Stimulated activated CD8-positive, alpha-beta memory T cell treated with anti-CD3 and anti-CD28 coated beads, Interleukin-7, amount 100 ng/mL, for 1 hour (primary cell): ENCODE results near the gene ATP9B.
"Not testable (repeated sequence)": the region's sequence is repeated elsewhere in the genome, so short reads cannot be mapped to it uniquely, and the experiment has no call there.

Source experiments
- DNase-seq, 2 donors: peaks; one replicate each; pipeline ENCODE4 v3.0.0-alpha.2; 2020; ENCODE audit warnings: low read depth in 2 of 2

Gene ATP9B

GRCh38 chr18:79283929-79284328, 214.7 kb downstream of the ATP9B start:
- no peak for DNase-seq

DNA sequence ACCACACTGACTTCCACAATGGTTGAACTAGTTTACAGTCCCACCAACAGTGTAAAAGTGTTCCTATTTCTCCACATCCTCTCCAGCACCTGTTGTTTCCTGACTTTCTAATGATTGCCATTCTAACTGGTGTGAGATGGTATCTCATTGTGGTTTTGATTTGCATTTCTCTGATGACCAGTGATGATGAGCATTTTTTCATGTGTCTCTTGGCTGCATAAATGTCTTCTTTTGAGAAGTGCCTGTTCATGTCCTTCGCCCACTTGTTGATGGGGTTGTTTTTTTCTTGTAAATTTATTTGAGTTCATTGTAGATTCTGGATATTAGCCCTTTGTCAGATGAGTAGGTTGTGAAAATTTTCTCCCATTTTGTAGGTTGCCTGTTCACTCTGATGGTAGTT, 216.0 kb downstream of the ATP9B start:
- not testable (repeated sequence) for DNase-seq

DNA sequence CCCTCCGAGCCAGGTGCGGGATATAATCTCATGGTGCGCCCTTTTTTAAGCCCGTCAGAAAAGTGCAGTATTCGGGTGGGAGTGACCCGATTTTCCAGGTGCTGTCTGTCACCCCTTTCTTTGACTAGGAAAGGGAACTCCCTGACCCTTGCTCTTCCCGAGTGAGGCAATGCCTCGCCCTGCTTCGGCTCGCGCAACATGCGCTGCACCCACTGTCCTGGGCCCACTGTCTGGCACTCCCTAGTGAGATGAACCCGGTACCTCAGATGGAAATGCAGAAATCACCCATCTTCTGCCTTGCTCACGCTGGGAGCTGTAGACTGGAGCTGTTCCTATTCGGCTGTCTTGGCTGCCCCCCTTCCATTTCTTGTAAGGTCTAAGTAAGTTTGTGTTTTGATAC, 221.2 kb downstream of the ATP9B start:
- not testable (repeated sequence) for DNase-seq

GRCh38 chr18:79290876-79291275, 221.7 kb downstream of the ATP9B start:
- DNase-seq: no peak

GRCh38 chr18:79294235-79294634, 225.0 kb downstream of the ATP9B start:
- no peak for DNase-seq

- DNase-seq: no peak
Observed at GRCh38 chr18:79299272-79299671, 230.1 kb downstream of the ATP9B start.

GRCh38 chr18:79299711-79300110, 230.5 kb downstream of the ATP9B start:
- DNase-seq: no peak

- DNase-seq: no peak
Observed at GRCh38 chr18:79300413-79300812, 231.2 kb downstream of the ATP9B start.

DNA sequence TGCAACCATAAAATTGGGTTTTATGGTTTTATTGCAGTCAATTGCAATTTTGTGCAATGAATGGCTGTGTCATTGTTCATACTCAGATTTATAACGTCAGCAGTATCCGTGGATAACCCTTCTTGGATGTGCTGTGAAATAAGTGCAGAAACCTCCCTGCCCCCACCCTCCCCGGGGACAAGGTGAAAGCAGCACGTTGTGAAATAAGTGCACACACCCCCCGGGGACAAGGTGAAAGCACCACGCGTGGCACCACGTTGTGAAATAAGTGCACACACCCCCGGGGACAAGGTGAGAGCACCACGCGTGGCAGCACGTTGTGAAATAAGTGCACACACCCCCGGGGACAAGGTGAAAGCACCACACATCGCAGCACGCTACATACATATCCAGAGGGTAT, 232.9 kb downstream of the ATP9B start:
- no peak for DNase-seq

GRCh38 chr18:79305911-79306310, 236.7 kb downstream of the ATP9B start:
- DNase-seq: no peak

DNA sequence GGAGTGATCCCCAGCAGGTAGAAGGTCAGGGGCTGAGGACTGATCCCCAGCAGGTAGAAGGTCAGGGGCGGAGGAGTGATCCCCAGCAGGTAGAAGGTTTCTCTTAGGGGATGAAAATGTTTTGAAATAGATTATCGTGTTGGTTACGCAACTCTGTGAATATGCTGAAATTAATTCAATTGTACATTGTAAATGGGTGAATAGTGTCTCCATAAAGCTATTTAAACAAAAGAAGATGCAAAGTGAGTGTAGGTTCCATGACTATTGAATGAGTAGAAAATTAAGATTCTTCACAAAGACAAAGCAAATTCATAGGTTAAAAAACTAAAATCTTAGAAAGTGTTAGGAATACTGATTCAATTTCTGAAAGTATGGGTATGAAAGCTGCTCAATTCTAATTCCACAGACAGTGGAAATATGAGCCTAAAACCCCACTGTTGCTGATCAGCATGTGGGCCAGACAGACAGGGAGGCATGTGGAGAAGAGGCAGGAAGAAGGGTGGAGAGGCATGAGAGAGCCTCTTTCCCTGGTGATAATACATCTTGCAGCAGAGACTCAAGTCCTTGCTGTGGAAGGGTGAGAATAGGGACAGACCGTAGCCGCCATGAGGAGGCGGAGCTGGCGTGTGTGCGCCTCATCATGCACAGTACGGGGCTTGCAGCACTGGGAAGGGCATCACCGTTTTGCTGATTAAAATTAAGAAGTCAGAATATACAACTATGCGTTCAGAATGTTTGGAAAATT, 240.6 kb downstream of the ATP9B start:
- DNase-seq: no peak

GRCh38 chr18:79314838-79315388, 245.7 kb downstream of the ATP9B start:
- no peak for DNase-seq

DNA sequence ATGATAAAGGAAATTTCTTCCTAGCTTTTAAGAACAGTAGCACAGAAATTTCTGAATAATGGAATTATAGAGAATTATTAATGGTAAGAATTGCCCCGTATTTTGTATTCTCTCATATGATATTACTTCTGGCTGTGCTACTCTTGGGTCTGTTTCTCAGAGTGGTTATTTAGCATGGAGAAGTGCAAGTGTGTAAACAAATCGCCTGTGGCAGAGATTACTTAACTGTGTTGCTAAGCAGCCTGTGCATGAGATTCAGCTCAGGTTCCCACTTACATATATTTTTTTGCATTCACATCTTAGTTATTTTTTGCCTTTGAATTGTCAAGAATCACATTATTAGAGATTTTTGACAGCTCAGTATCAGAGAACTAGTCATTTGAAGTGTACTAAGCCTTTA, 246.4 kb downstream of the ATP9B start:
- DNase-seq: no peak

- DNase-seq: no peak
Observed at GRCh38 chr18:79317703-79318102, 248.5 kb downstream of the ATP9B start.

GRCh38 chr18:79318142-79318673, 249.0 kb downstream of the ATP9B start:
- no peak for DNase-seq

DNA sequence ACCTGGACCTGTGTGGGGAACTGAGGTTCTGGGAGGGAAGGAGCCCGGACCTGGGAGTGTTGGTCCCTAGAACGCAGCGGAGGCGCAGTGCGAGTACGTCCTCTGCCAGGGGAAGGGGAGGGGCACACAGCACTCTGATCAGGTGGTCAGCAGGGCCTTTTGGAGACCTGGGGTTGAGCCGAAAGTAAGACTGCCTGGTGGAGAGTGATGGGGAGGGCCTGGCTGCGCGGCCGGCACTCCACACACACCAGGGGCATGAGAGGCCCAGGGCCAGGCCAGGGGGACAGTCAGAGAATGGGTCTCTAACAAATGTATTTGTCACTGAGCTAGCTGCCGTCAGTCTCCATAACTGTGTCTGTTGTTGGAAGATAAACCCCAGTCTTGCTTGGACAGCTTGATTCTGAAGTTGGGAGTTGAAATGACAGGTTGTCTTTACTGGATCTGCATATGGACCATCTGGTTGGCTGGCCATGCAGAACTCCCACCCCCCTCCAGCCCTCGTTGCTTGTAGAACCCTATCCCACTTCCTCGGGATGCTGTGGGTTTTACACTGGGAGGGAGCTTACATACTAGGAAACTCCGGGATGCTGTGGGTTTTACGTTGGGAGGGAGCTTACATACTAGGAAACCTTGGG, 251.1 kb downstream of the ATP9B start:
- no peak for DNase-seq

- DNase-seq: no peak
Observed at GRCh38 chr18:79321625-79322405, 252.6 kb downstream of the ATP9B start.

DNA sequence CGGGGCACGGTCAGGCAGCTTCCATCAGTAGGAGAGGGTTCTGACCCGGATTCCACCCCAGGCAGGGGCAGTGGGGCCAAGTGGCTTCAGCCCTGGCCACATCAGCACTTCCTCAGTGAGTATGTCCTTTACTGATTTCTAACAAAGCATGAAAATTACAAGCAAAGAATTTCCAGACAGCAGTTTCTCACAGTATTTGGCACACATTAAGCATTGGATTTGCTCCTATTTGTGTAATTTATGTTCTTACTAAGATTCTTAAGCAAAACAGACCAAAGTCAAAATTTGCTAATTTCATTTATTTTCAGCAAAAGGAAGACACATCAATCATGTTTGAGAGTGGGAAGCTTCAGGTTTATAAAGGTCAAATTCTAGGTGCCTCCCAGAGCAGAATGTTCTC, 253.2 kb downstream of the ATP9B start:
- no peak for DNase-seq

DNA sequence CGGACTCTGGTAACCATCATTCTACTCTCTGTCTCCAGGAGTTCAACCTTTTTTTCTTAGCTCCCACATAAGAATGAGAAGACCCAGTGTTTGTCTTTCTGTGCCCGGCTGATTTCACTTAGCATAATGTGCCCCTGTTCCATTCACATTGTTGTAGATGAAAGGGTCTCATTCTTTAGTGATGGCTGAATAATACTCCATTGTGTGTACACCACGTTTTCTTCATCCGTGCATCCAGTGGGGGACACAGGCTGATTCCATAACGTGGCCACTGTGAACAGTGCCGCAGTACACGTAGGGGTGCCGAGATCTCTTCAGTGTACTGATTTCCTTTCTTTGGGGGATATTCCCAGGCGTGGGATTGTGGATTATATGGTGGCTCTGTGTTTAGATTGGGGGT, 254.3 kb downstream of the ATP9B start:
- DNase-seq: no peak

DNA sequence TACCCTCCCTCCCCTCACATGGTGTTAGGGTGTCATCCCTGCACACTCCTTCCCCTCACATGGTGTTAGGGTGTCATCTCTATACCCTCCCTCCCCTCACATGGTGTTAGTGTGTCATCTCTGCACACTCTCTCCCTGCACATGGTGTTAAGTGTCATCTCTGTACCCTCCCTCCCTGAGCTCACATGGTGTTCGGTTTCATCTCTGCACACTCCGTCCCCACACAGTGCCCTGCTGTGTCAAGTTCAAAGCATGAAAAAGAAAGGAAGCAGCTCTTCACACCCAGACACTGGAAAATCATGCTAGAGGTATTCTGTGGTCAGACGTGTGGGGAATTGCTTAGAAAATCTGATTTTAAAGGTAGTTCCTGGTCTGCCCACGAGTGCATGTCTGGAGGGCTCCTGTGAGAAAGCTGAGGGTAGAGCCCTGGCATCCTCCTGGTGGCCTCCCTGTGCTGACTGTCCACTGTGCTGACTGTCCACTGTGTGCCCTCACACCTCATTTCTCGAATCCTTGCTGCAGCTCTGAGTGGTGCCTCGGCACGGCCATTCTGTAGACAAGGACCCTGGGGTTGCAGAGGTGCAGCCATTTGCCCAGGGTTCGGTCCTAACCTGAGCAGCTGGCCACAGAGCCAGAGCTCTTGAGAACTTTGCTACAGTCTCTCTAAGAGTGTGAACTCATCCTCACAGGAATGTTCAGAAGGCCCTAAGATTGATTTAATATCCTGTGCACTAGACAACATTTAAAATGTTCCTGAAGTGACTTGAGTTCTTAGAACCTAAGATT, 257.4 kb downstream of the ATP9B start:
- DNase-seq: no peak

DNA sequence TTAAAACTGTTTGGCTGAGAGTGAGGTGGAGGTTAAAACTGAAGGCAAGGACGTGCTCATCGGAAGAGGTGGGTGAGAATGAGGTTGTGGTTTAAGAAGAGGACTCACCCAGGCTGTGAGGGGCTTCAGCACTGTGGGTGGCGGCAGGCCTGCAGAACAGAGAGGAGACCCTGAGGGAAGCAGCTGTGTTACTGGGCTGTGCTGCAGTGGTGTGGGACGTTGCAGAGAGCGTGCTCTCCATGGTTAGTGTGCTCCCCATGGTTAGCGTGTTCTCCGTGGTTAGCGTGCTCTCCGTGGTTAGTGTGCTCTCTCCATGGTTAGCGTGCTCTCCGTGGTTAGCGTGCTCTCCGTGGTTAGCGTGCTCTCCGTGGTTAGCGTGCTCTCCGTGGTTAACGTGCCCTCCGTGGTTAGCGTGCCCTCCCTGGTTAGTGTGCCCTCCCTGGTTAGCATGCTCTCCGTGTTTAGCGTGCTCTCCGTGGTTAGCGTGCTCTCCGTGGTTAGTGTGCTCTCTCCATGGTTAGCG, 258.1 kb downstream of the ATP9B start:
- DNase-seq: no peak
